Upper lobe of left lung (tissue), 4 donors: ENCODE results near the gene GDF15.

Experiments used
- CTCF ChIP-seq, 6 experiments: fragments of 450-650 bp in 4 of 6; fragments of 200-600 bp in 2 of 6; sonication (generic) in 2 of 6; IDR thresholded peaks; one replicate each; pipeline ENCODE4 v1.5.1; 2016 to 2019; ENCODE audit warnings: antibody characterized with exemption in 6 of 6
- EP300 ChIP-seq, 4 donors: sonication (generic); formaldehyde crosslinking; IDR thresholded peaks; one replicate each; pipeline ENCODE4 v1.5.1; 2017; ENCODE audit warnings: antibody characterized with exemption in 4 of 4, control low read depth in 2 of 4
- POLR2A ChIP-seq, 4 donors: fragments of 450-650 bp; IDR thresholded peaks; one replicate each; pipeline ENCODE4 v1.5.1; 2016 to 2017; ENCODE audit warnings: antibody characterized with exemption in 4 of 4, mild to moderate bottlenecking in 2 of 4

GRCh38 chr19:18417250-18418028 lies 31.5 kb downstream of the GDF15 start:
- peak in 3 of 4 donors; percentile 28 to 68 (median 42) for TF ChIP-seq POLR2A (IDR thresholded peaks at IDR 0.05)
- peak in 2 of 6 experiments; percentile 3 to 13 for TF ChIP-seq CTCF (IDR thresholded peaks at IDR 0.05)
- TF ChIP-seq EP300 (IDR thresholded peaks at IDR 0.05) = peak in 1 of 4 donors; percentile 11
